NCI-H2196 (cell line): Measurements from ENCODE around the gene CMSS1.

Experiments
- DNase-seq: peaks from one replicate; lab custom pipeline; 2025; ENCODE audit not compliant: unreplicated experiment; lab: John Stamatoyannopoulos, UW

Gene CMSS1

DNA sequence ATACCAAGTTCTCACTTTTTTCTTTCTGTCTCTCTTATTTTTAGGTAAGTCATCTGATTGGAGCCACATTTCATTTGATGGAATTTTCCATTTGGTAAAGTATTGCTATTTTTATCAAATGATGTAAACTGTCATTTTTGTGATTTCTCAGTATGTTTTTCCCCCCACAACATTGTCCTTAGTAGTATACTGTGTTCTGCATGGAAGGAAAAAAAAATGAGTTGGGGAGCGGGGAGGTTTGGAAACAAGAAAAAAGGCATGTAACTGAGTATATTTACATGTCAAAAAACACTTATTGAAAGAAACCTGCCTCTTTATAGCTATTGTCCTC, 192.4 kb downstream of the CMSS1 start:
- DNase-seq, result no peak

GRCh38 chr3:100018806-100019205, 201.1 kb downstream of the CMSS1 start:
- DNase-seq, result no peak

- DNase-seq, result no peak
Measured at GRCh38 chr3:100019719-100020118, 202.1 kb downstream of the CMSS1 start.

DNA sequence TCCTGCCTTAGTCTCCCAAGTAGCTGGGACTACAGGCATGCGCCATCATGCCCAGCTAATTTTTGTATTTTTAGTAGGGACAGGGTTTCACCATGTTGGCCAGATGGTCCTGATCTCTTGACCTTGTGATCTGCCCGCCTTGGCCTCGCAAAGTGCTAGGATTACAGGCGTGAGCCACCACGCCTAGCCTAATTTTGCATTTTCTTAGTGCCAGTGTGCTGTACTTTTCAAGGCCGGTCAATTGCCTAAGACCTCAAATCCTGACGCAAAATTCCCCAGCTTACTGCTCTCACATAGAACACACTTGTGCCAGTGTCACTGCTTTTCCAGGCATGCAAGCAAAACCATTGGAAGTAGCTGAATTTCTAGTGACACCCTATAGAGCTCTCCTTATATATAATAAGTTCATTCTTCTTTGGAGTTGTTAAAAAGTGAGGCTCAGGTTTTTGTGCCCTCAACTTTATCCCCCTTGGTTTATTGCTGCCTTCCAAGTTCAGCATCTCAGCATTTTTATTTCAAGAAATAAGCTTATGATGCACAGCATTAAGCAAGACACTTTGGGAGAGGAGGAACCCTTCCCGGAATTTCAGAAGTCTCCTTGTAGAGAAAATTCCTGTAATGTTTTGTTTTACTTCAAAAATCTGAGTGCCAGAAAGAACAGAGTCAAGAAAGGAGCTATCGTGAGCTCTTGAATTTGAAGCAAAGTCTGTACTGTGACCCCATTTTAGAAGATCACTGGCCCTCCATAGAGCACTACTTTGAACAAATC, 203.4 kb downstream of the CMSS1 start:
- no peak for DNase-seq

GRCh38 chr3:100022506-100022905, 204.8 kb downstream of the CMSS1 start:
- no peak for DNase-seq

DNA sequence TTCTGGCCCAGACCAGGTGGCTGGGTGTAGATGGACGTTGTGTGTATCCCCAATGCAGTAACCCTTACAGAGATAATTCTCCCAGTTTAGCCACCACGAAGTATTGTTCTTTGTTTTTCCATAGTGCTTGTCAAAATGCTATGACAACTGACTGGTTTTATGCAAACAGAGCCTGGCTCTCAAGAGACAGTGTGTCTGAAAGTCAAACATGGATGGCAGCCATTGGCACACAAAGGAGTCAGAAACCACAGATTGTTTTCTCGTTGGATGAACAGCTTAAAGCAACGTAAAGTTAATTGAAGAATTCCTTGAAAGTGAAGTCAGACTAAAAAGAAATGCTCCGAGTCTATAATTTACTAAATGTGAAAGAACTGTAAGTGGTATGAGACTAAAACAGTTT, 205.5 kb downstream of the CMSS1 start:
- peak; percentile 76 for DNase-seq

GRCh38 chr3:100023595-100023994, 205.9 kb downstream of the CMSS1 start:
- DNase-seq, result no peak

GRCh38 chr3:100024520-100025303, 207.1 kb downstream of the CMSS1 start:
- no peak for DNase-seq

DNA sequence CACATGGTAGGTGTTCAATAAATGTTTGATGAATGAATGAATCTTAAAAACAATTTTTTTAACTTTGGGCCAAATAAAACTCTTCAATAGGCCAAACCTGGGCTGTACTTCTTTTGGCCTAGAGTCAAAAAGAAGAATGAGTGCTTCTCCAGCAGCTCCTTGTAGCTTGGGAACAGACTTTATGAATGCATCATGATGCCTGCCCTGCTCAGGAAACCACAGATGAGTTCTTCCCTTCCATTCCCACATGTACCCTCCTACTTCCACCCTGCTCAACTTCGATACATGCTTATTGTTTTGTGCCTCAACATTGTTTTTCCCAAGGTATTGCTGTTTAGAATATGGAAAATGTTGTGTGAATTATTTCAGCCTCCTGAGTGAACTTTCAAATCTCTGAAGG, 209.7 kb downstream of the CMSS1 start:
- no peak for DNase-seq

DNA sequence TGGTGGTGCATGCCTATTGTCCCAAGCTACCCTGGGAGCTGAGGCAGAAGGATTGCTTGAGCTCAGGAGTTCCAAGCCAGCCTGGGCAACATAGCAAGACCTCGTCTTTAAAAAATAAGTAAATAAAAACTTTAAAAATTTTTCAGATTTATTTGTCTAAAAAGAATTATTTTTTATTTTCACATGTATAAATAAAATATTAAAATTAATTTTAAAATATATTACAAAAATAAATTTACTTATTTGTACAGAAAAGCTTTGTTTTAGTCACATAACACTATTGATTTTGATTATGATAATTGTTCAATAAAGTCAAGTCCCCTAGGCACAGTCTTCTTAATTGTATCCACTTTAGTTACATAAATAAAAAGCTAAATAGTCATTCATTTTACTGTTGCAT, 211.4 kb downstream of the CMSS1 start:
- no peak for DNase-seq

GRCh38 chr3:100029689-100030088, 212.0 kb downstream of the CMSS1 start:
- DNase-seq, result no peak

DNA sequence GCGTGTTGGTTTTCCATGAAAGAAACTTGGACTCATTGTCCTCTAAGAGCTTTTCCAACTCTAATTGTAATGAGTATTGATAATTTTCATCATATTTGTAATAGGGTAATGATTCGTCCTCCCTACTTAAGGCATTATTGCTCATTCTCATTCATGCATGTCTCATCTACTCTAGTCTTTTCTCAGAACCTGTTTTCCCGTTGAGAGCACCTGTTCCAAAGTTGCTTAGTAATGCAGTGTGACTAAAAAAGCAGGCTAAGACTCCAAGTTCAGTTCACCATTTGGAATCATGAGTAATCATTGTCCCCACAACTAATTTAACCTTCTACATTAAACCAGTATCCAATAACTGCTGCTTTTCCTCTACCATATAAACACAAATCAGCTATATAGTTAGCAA, 212.7 kb downstream of the CMSS1 start:
- DNase-seq, result no peak

GRCh38 chr3:100030914-100031425, 213.3 kb downstream of the CMSS1 start:
- no peak for DNase-seq

DNA sequence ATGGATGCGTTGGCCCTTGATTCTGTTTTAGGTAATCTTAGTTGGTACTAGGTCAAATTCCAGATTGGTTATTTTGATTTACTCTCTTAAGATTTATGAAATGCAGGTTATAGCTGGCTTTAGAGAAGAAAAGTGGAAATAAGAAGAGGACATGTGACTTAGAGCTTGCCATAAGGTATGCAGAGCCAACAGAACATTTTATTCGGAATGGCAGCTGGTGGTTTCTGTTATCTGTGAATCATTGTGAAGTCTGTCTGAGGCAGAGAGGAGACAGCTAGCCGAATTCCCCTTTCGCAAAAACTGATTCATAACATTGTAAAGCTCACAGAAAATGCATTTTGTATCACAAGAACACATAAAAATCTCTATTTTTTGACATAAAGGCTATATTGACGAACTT, 214.6 kb downstream of the CMSS1 start:
- DNase-seq, result no peak

- peak; percentile 30 for DNase-seq
Measured at GRCh38 chr3:100033184-100033583, 215.5 kb downstream of the CMSS1 start.

- no peak for DNase-seq
Measured at GRCh38 chr3:100033903-100034471, 216.3 kb downstream of the CMSS1 start.

- DNase-seq, result no peak
Measured at GRCh38 chr3:100039075-100039474, 221.4 kb downstream of the CMSS1 start.

DNA sequence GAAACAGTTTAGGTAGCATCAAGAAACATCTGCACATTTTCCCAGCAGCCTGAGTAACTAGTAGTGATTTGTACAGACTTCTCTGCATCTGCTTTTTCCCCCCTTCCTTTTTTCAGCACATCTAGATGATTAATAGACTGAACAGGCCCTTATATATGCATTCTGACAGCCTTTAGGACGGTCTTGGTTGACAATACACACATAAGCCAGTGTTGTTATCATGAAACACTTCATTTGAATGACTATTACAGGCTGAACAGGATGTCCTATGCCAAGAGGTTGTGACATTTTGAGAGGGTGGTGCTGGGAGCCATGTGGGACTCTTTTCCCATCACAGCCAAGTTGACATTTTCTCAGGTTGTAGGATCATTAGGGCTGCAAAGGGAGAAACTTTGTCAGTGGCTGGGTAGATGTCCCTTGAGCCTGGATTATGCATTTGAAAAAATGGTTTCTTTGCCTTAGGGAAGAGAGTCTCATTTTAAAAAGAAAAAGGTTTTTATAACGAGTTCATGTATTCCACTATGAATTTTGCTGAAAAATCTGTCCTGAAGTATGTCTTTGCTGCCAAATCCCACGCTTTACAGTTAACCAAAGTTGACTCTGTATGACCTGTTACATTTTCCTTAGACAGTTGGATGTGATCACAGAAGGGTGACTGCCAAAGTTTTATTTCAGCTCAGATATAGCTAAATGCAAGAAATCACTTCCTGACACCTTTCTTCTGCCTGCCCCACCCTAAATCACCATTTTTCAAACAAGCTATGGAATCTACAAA, 223.0 kb downstream of the CMSS1 start:
- peak; percentile 21 for DNase-seq

DNA sequence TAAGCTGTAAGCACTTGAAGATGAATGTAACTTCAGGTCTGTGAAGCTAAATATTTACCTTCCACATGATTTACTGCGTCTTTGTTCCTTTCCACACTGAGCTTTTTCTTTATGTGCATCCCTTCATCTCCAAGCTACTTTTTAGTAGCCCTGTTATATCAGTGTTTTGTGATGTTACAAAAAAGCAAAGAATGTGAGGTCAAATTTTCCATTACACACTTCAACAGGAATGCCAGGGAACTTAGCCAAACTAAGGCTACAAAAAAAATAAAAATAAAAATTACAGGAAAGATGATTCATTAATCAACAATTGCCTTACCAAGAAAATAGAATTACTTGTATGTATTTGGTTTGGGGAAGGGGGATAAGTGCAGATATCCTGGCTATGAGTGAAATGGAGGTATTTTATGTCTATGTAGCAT, 223.7 kb downstream of the CMSS1 start:
- DNase-seq, result peak; percentile 37

GRCh38 chr3:100042166-100042981, 224.7 kb downstream of the CMSS1 start:
- DNase-seq, result peak; percentile 52
